H1 (cell line): ENCODE results near the gene TMEM200B. TPM values are rescaled to one million over a fixed set of nuclear protein-coding genes. Genes with fewer than 3 reads are reported as not detected.

Source experiments
- CTCF ChIA-PET: fragments of 300-600 bp; sonication (Branson Sonifier 250); formaldehyde crosslinking; loops from one replicate; lab custom pipeline; 2021; ENCODE audit not compliant: partially characterized antibody; lab: Charles Lee
- POLR2A ChIA-PET: fragments of 300-600 bp; sonication (Branson Sonifier 250); formaldehyde crosslinking; loops from one replicate; lab custom pipeline; 2021; ENCODE audit warnings: inconsistent platforms; ENCODE audit not compliant: partially characterized antibody; lab: Charles Lee
- DNase-seq, 2 experiments: peaks; one replicate each; pipeline versions ENCODE4 v3.0.0 to v3.0.0-alpha.2; 2010 to 2022; ENCODE audit warnings: low spot score in 2 of 2, low read depth in 1 of 2, mixed read lengths in 1 of 2
- FAIRE-seq: peaks from 2 replicates; lab custom pipeline; 2011; peaks lifted over from hg19 to GRCh38; lab: Jason Lieb, UNC
- H2AFZ ChIP-seq: 2 replicates; pipeline ENCODE4 v1.8.1; 2012; ENCODE audit warnings: low read length, inconsistent platforms
- H2AK5ac ChIP-seq: 2 replicates; pipeline ENCODE4 v1.6.1; 2013; ENCODE audit warnings: low read depth, low read length
- H2BK120ac ChIP-seq: replicated peaks from 2 replicates; pipeline ENCODE3; 2013; ENCODE audit warnings: low read depth, low read length, inconsistent platforms
- H2BK12ac ChIP-seq: 2 replicates; pipeline ENCODE4 v1.6.1; 2013; ENCODE audit warnings: low read depth, low read length
- H2BK15ac ChIP-seq: 2 replicates; pipeline ENCODE4 v1.6.1; 2013; ENCODE audit warnings: low read length
- H2BK20ac ChIP-seq: 2 replicates; pipeline ENCODE4 v1.6.1; 2013; ENCODE audit warnings: low read length
- H2BK5ac ChIP-seq: 2 replicates; pipeline ENCODE4 v1.6.1; 2013; ENCODE audit warnings: low read depth, low read length
- H3K14ac ChIP-seq: 2 replicates; pipeline ENCODE4 v1.6.1; 2013; ENCODE audit warnings: inconsistent platforms; ENCODE audit not compliant: insufficient read length
- H3K18ac ChIP-seq: 2 replicates; pipeline ENCODE4 v1.6.1; 2013; ENCODE audit warnings: low read length; ENCODE audit errors: extremely low read depth
- H3K23ac ChIP-seq: 2 replicates; pipeline ENCODE4 v1.6.1; 2013; ENCODE audit warnings: inconsistent platforms; ENCODE audit not compliant: insufficient read length
- H3K23me2 ChIP-seq: 2 replicates; pipeline ENCODE4 v1.6.1; 2013; ENCODE audit warnings: low read depth, low read length
- H3K27ac ChIP-seq: 2 replicates; pipeline ENCODE4 v1.6.1; 2011; ENCODE audit warnings: low read depth, low read length, inconsistent platforms
- H3K27me3 ChIP-seq, 4 experiments: replicated peaks in 1 of 4; 1 replicate in 1 of 4; 2 replicates in 3 of 4; pipeline versions ENCODE4 v1.6.1 to v1.8.1; 2011 to 2013; ENCODE audit warnings: low read length in 3 of 4, mild to moderate bottlenecking in 3 of 4, inconsistent platforms in 2 of 4, mixed read lengths in 2 of 4, moderate library complexity in 1 of 4; ENCODE audit not compliant: control insufficient read depth in 3 of 4, insufficient read depth in 3 of 4; ENCODE audit errors: extremely low read depth in 1 of 4
- H3K36me3 ChIP-seq, 4 experiments: 2 replicates each; pipeline versions ENCODE4 v1.6.1 to v1.8.1; 2011 to 2013; ENCODE audit warnings: mild to moderate bottlenecking in 4 of 4, low read length in 3 of 4, moderate library complexity in 2 of 4, control low read depth in 1 of 4, inconsistent platforms in 1 of 4; ENCODE audit not compliant: insufficient read depth in 4 of 4, control insufficient read depth in 2 of 4
- H3K4ac ChIP-seq: replicated peaks from 2 replicates; pipeline ENCODE3; 2013; ENCODE audit warnings: low read length, low read depth, mixed read lengths, inconsistent platforms; ENCODE audit not compliant: insufficient read length
- H3K4me1 ChIP-seq, 4 experiments: replicated peaks in 1 of 4; 1 replicate in 1 of 4; 2 replicates in 3 of 4; pipeline versions ENCODE4 v1.6.1 to v1.8.1; 2011 to 2013; ENCODE audit warnings: low read length in 3 of 4, inconsistent platforms in 2 of 4, mixed read lengths in 1 of 4; ENCODE audit not compliant: insufficient read depth in 4 of 4, control insufficient read depth in 3 of 4
- H3K4me2 ChIP-seq, 2 experiments: 2 replicates each; pipeline versions ENCODE4 v1.6.1 to v1.8.1; 2011 to 2013; ENCODE audit warnings: low read depth in 2 of 2, low read length in 2 of 2, control low read depth in 1 of 2, inconsistent platforms in 1 of 2, mild to moderate bottlenecking in 1 of 2; ENCODE audit not compliant: insufficient read depth in 1 of 2
- H3K4me3 ChIP-seq, 4 experiments: fragments of 200-600, 300-600 bp in 1 of 4; sonication (generic), shearing (Covaris generic), sonication (Bioruptor Twin) in 1 of 4; 2 replicates each; pipeline versions ENCODE4 v1.5.1 to v1.8.1; 2011 to 2016; ENCODE audit warnings: low read length in 4 of 4, low read depth in 3 of 4, control low read depth in 2 of 4, inconsistent platforms in 2 of 4, mild to moderate bottlenecking in 2 of 4, mixed read lengths in 1 of 4, moderate library complexity in 1 of 4; ENCODE audit not compliant: insufficient read depth in 2 of 4; ENCODE audit errors: extremely low read depth in 1 of 4
- H3K56ac ChIP-seq: replicated peaks from 2 replicates; pipeline ENCODE3; 2013; ENCODE audit warnings: low read depth, mild to moderate bottlenecking, mixed read lengths, low read length, inconsistent platforms; ENCODE audit not compliant: insufficient read length
- H3K79me1 ChIP-seq: 2 replicates; pipeline ENCODE4 v1.6.1; 2013; ENCODE audit warnings: low read depth, low read length, control low read depth
- H3K79me2 ChIP-seq, 2 experiments: 2 replicates each; pipeline versions ENCODE4 v1.6.1 to v1.8.1; 2012 to 2013; ENCODE audit warnings: low read length in 2 of 2, mild to moderate bottlenecking in 2 of 2, inconsistent platforms in 1 of 2; ENCODE audit not compliant: insufficient read depth in 2 of 2, control insufficient read depth in 1 of 2
- H3K9ac ChIP-seq, 4 experiments: replicated peaks in 1 of 4; 1 replicate in 1 of 4; 2 replicates in 3 of 4; pipeline versions ENCODE4 v1.6.1 to v1.8.1; 2011 to 2013; ENCODE audit warnings: low read depth in 3 of 4, low read length in 3 of 4, control low read depth in 2 of 4, mild to moderate bottlenecking in 2 of 4, moderate library complexity in 2 of 4, inconsistent platforms in 1 of 4; ENCODE audit errors: extremely low read depth in 1 of 4
- H3K9me3 ChIP-seq, 2 experiments: 2 replicates each; pipeline versions ENCODE4 v1.6.1 to v1.8.1; 2012 to 2013; ENCODE audit warnings: mild to moderate bottlenecking in 2 of 2, moderate library complexity in 2 of 2, control low read depth in 1 of 2, inconsistent platforms in 1 of 2, low read depth in 1 of 2, low read length in 1 of 2, mixed read lengths in 1 of 2; ENCODE audit not compliant: insufficient read depth in 2 of 2
- H4K20me1 ChIP-seq, 2 experiments: replicated peaks in 1 of 2; 2 replicates each; pipeline versions ENCODE3 to v1.8.1; 2011 to 2013; ENCODE audit warnings: inconsistent platforms in 2 of 2, low read length in 2 of 2, mild to moderate bottlenecking in 1 of 2; ENCODE audit not compliant: insufficient read depth in 2 of 2, control insufficient read depth in 1 of 2
- H4K5ac ChIP-seq: 2 replicates; pipeline ENCODE4 v1.6.1; 2013; ENCODE audit warnings: low read length, low read depth, mixed read lengths, inconsistent platforms; ENCODE audit not compliant: insufficient read length
- H4K8ac ChIP-seq: 2 replicates; pipeline ENCODE4 v1.8.0; 2013; ENCODE audit warnings: mild to moderate bottlenecking, moderate library complexity, low read length, inconsistent platforms; ENCODE audit not compliant: insufficient read depth; ENCODE audit errors: extremely low read depth
- H4K91ac ChIP-seq: replicated peaks from 2 replicates; pipeline ENCODE3; 2013; ENCODE audit warnings: low read length, mixed read lengths, inconsistent platforms; ENCODE audit not compliant: insufficient read length
- E2F6 ChIP-seq: IDR thresholded peaks from 2 replicates; pipeline ENCODE4 v1.6.1; 2012; ENCODE audit warnings: inconsistent platforms
- SP2 ChIP-seq: IDR thresholded peaks from 2 replicates; pipeline ENCODE4 v1.6.1; 2012; ENCODE audit warnings: mild to moderate bottlenecking, low read length, inconsistent platforms
- WGBS, 2 experiments: shearing (Covaris generic) in 1 of 2; methylation state at CpG; one replicate each; pipeline versions ENCODE4 v1.1.6 to v1.1.7; 2013 to 2015; ENCODE audit warnings: low lambda C conversion rate in 2 of 2, mixed read lengths in 2 of 2, inconsistent platforms in 1 of 2, low coverage in 1 of 2, missing lambda C conversion rate in 1 of 2; ENCODE audit not compliant: insufficient replicate concordance in 2 of 2, insufficient coverage in 1 of 2, insufficient read length in 1 of 2; ENCODE audit errors: extremely low coverage in 1 of 2, missing lambda C conversion rate in 1 of 2; 5-methylcytosine and 5-hydroxymethylcytosine counted together
- polyA plus RNA-seq, 7 experiments: library from polyadenylated mRNA; depleted of rRNA in 3 of 7; stranded (reverse) in 5 of 7; unstranded in 2 of 7; fragments of >200 nt in 5 of 7; fragments of 200-250 nt in 2 of 7; gene quantifications; 1 replicate in 5 of 7; 2 replicates in 1 of 7; 4 replicates in 1 of 7; pipeline versions ENCODE4 v1.2.1 to v1.2.3, GENCODE V29; 2011 to 2013; ENCODE audit warnings: missing spikeins in 2 of 7, mixed read lengths in 2 of 7
- total RNA-seq: library from RNA; stranded (reverse); fragmentation: NEBNext Ultra II Directional; extraction: Animal tissue kit (Norgen Biotek cat#: 25700); gene quantifications from 2 replicates; pipeline ENCODE4 v1.2.1, GENCODE V29; 2021

The TMEM200B gene
- total and polyA plus RNA-seq, 2 of the 8 experiments (the other 6 are each of a cell fraction or from before 2014, with no cell fraction given): 4.9 to 11.0 TPM

- peak overlapping the region; percentile 95 for H4K91ac ChIP-seq
- DNase-seq: no peak
- TF ChIP-seq SP2 (no peak), E2F6 (peak; percentile 24)
These were observed 1.5 kb upstream of the TMEM200B start for GRCh38 chr1:29125237-29125641.

More at GRCh38 chr1:29125237-29125641, 1.5 kb upstream of the TMEM200B start:
- peak overlapping the region; percentile 45 for H4K8ac ChIP-seq
- H3K27me3 ChIP-seq: peaks cover 0 to 42% (median 25%) of the 10 kb centered on the region in 4 experiments; a peak in 6 of 7 replicates
- peak overlapping the region in 2 of 4 experiments; percentile 51 to 91; a peak in 4 of 8 replicates for H3K4me3 ChIP-seq
- H3K79me2 ChIP-seq: no peaks in the 10 kb centered on the region; a peak in 1 of 4 replicates
- peaks cover 30% of the 10 kb centered on the region; the same call in 1 of the 2 replicates for H3K23me2 ChIP-seq
- peaks cover 0 to 4% of the 10 kb centered on the region in 2 experiments for H4K20me1 ChIP-seq
- H3K4me2 ChIP-seq: peak overlapping the region; percentile 91 to 95
- no peaks in the 10 kb centered on the region for H3K9me3 ChIP-seq
- POLR2A ChIA-PET: interaction anchor here (0.6 to 6.9 kb wide), 17 partner anchors 9 to 389 kb away, joined by 3 to 77 read pairs (median 5); partner anchors contain the start of genes SRSF4 and YTHDF2
- peak overlapping the region; percentile 21 for H2BK120ac ChIP-seq
- H2AFZ ChIP-seq: no peak overlapping the region
- H3K79me1 ChIP-seq: no peaks in the 10 kb centered on the region
- peak overlapping the region; percentile 99 for H2BK15ac ChIP-seq
- no peak overlapping the region for H3K56ac ChIP-seq
- no peak overlapping the region for H4K5ac ChIP-seq
- no peak overlapping the region for H3K14ac ChIP-seq
- H3K23ac ChIP-seq: no peak overlapping the region
- H2BK12ac ChIP-seq: peak overlapping the region; percentile 96
- WGBS, 2 experiments: 75% methylated on average over 14 of the region's 14 CpGs; no CpG with 5 or more reads in 1 of the 2 experiments
- H3K4me1 ChIP-seq: peaks cover 0 to 19% (median 9%) of the 10 kb centered on the region in 4 experiments; a peak in 6 of 7 replicates
- H2BK20ac ChIP-seq: peak overlapping the region; percentile 90; the same call in 1 of the 2 replicates
- no peak for FAIRE-seq
- peak overlapping the region; percentile 78; the same call in 1 of the 2 replicates for H3K18ac ChIP-seq
- H3K9ac ChIP-seq: no peak overlapping the region
- no peak overlapping the region for H3K27ac ChIP-seq
- CTCF ChIA-PET: interaction anchor here (0.6 to 2.6 kb wide), 17 partner anchors 9 to 248 kb away, joined by 3 to 15 read pairs (median 4); partner anchors contain the start of gene SRSF4
- peak overlapping the region; percentile 67 for H3K4ac ChIP-seq
- H2BK5ac ChIP-seq: peak overlapping the region; percentile 75; the same call in 1 of the 2 replicates
- no peaks in the 10 kb centered on the region for H3K36me3 ChIP-seq
- H2AK5ac ChIP-seq: peak overlapping the region; percentile 53; the same call in 1 of the 2 replicates
